Skeletal muscle satellite cell (primary cell): ENCODE data around the gene SLC26A8.
"Not testable (repeated sequence)": the region's sequence is repeated elsewhere in the genome, so short reads cannot be mapped to it uniquely, and the experiment has no call there.

ENCODE experiments used
- H3K27me3 ChIP-seq: 2 replicates; pipeline ENCODE4 v1.7.0; 2013; ENCODE audit warnings: low read length; ENCODE audit not compliant: control insufficient read depth, insufficient read depth
- H3K36me3 ChIP-seq: 2 replicates; pipeline ENCODE4 v1.7.0; 2013; ENCODE audit warnings: mild to moderate bottlenecking, control low read depth, low read length; ENCODE audit not compliant: insufficient read depth
- H3K4me1 ChIP-seq: 2 replicates; pipeline ENCODE4 v1.7.0; 2013; ENCODE audit warnings: low read length; ENCODE audit not compliant: control insufficient read depth, insufficient read depth
- H3K4me2 ChIP-seq: 2 replicates; pipeline ENCODE4 v1.7.0; 2013; ENCODE audit warnings: mild to moderate bottlenecking, low read length
- H3K4me3 ChIP-seq: 2 replicates; pipeline ENCODE4 v1.7.0; 2013; ENCODE audit warnings: low read length
- H3K9ac ChIP-seq: 2 replicates; pipeline ENCODE4 v1.7.0; 2013; ENCODE audit warnings: mild to moderate bottlenecking, low read depth, low read length, moderate library complexity
- H3K9me3 ChIP-seq: replicated peaks from 2 replicates; pipeline ENCODE4 v1.7.0; 2013; ENCODE audit warnings: mild to moderate bottlenecking, control low read depth, low read length

Gene SLC26A8

GRCh38 chr6:35936681-35937359 is 87.6 kb downstream of the SLC26A8 start:
- Histone ChIP-seq H3K4me2 (no peak overlapping the region), H3K9me3 (no peaks in the 10 kb centered on the region), H3K4me1 (no peaks in the 10 kb centered on the region), H3K27me3 (peaks cover 3% of the 10 kb centered on the region), H3K4me3 (no peak overlapping the region), H3K9ac (no peak overlapping the region), H3K36me3 (no peaks in the 10 kb centered on the region)

DNA sequence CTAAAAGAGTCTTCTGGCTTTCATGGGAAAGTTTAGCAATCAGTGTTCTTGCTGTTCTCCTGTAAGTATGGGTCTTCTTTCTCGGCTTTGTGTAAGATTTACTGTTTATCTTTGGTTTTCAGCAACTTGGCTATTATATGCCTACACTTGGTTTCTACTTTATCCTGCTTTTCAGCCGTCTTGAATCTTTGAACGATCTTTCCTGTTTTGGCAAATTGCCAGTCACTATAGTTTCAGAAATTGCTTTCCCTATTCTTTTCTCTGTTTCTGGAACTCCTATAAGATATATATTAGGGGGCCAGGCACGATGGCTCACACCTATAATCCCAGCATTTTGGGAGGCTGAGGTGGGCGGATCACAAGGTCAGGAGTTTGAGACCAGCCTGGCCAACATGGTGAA is 89.0 kb downstream of the SLC26A8 start:
- H3K4me2 ChIP-seq: no peak overlapping the region

DNA sequence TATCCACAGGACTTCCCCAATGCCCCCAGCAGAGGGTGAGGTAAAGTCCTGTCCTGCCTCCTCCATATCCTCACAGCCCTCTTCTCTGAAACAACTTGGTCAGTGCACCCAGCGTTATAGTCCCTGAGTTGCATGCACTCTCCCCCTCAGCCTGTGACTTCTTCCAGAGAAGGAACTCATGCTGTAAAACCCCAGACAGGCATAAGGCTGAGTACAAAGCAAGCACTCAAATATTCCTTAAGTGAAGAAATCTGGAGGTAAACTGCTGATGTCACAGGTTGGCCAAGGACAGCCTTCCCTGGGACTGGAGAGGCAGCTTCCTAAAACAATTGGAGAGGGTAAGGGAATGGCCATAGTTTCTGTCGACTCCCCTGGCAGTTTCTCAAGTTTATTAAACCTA is 90.6 kb downstream of the SLC26A8 start:
- Histone ChIP-seq H3K4me3 (no peak overlapping the region), H3K4me1 (no peaks in the 10 kb centered on the region), H3K36me3 (no peaks in the 10 kb centered on the region)

More for the DNA sequence above, 89.0 kb downstream of the SLC26A8 start:
- no peaks in the 10 kb centered on the region for H3K9me3 ChIP-seq
- H3K36me3 ChIP-seq: no peaks in the 10 kb centered on the region
- H3K27me3 ChIP-seq: peaks cover 3% of the 10 kb centered on the region
- no peak overlapping the region for H3K9ac ChIP-seq
- H3K4me1 ChIP-seq: no peaks in the 10 kb centered on the region
- no peak overlapping the region for H3K4me3 ChIP-seq

DNA sequence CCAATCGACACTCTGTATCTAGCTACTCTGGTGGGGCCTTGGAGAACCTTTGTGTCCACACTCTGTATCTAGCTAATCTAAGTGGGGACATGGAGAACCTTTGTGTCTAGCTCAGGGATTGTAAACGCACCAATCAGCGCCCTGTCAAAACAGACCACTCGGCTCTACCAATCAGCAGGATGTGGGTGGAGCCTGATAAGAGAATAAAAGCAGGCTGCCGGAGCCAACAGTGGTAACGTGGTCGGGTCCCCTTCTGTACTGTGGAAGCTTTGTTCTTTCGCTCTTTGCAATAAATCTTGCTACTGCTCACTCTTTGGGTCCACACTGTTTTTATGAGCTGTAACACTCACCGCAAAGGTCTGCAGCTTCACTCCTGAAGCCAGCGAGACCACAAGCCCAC is 92.6 kb downstream of the SLC26A8 start:
- H3K4me3 ChIP-seq, H3K36me3 ChIP-seq, H3K27me3 ChIP-seq, H3K9ac ChIP-seq, H3K9me3 ChIP-seq, H3K4me2 ChIP-seq, H3K4me1 ChIP-seq: not testable (repeated sequence)

More for the DNA sequence above, 90.6 kb downstream of the SLC26A8 start:
- Histone ChIP-seq H3K9me3 (no peaks in the 10 kb centered on the region), H3K9ac (no peak overlapping the region), H3K4me2 (no peak overlapping the region), H3K27me3 (peaks cover 3% of the 10 kb centered on the region)

DNA sequence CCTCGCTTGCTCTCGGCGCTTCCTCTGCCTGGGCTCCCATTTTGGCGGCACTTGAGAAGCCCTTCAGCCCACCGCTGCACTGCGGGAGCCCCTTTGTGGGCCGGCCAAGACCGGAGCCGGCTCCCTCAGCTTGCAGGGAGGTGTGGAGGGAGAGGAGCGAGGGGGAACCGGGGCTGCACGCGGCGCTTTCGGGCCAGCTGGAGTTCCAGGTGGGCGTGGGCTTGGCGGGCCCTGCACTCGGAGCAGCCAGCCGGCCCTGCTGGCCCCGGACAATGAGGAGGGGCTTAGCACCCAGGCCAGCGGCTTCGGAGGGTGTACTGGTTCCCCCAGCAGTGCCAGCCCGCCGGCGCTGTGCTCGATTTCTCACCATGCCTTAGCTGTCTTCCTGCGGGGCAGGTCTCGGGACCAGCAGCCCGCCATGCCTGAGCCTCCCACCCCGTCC is 93.3 kb downstream of the SLC26A8 start:
- H3K4me1 ChIP-seq: no peaks in the 10 kb centered on the region
- H3K4me2 ChIP-seq: no peak overlapping the region
- no peaks in the 10 kb centered on the region for H3K36me3 ChIP-seq
- H3K9ac ChIP-seq: no peak overlapping the region
- H3K27me3 ChIP-seq: peaks cover 3% of the 10 kb centered on the region
- no peak overlapping the region for H3K4me3 ChIP-seq
- H3K9me3 ChIP-seq: no peaks in the 10 kb centered on the region

DNA sequence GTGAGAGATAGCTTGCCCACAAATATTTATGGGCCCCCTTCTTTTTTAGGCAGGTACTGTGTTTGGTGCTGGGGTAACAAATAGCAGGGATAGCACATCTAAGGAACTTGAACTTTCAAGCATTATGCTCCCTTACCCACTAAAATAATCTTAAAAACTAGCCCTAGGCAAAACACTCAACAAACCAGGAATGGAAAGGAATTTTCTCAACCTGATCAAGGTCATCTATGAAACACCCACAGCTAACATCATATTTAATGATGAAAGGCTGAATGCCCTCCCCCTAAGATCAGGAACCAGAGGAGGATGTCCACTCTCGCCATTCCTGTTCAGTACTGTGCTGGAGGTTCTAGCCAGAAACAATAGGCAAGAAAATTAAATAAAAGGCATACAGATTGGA is 94.8 kb downstream of the SLC26A8 start:
- H3K36me3 ChIP-seq: no peaks in the 10 kb centered on the region
- H3K9me3 ChIP-seq: no peaks in the 10 kb centered on the region
- peaks cover 3% of the 10 kb centered on the region for H3K27me3 ChIP-seq
- no peak overlapping the region for H3K9ac ChIP-seq
- no peak overlapping the region for H3K4me2 ChIP-seq
- H3K4me1 ChIP-seq: no peaks in the 10 kb centered on the region
- no peak overlapping the region for H3K4me3 ChIP-seq

- no peaks in the 10 kb centered on the region for H3K36me3 ChIP-seq
- no peaks in the 10 kb centered on the region for H3K27me3 ChIP-seq
- no peak overlapping the region for H3K4me2 ChIP-seq
- H3K9ac ChIP-seq: no peak overlapping the region
- H3K9me3 ChIP-seq: no peaks in the 10 kb centered on the region
- H3K4me1 ChIP-seq: no peaks in the 10 kb centered on the region
- no peak overlapping the region for H3K4me3 ChIP-seq
These were observed 97.8 kb downstream of the SLC26A8 start for GRCh38 chr6:35926509-35927215.

GRCh38 chr6:35925961-35926360 is 98.5 kb downstream of the SLC26A8 start:
- Histone ChIP-seq H3K9me3 (no peaks in the 10 kb centered on the region), H3K4me1 (no peaks in the 10 kb centered on the region), H3K36me3 (no peaks in the 10 kb centered on the region), H3K4me2 (no peak overlapping the region), H3K27me3 (no peaks in the 10 kb centered on the region), H3K4me3 (no peak overlapping the region), H3K9ac (no peak overlapping the region)

- H3K4me3 ChIP-seq: no peak overlapping the region
- no peaks in the 10 kb centered on the region for H3K27me3 ChIP-seq
- no peak overlapping the region for H3K4me2 ChIP-seq
- no peaks in the 10 kb centered on the region for H3K36me3 ChIP-seq
- H3K4me1 ChIP-seq: no peaks in the 10 kb centered on the region
- H3K9me3 ChIP-seq: no peaks in the 10 kb centered on the region
- no peak overlapping the region for H3K9ac ChIP-seq
These were observed 100.3 kb downstream of the SLC26A8 start for GRCh38 chr6:35924146-35924545.

GRCh38 chr6:35922139-35922554 is 102.3 kb downstream of the SLC26A8 start:
- H3K27me3 ChIP-seq: no peaks in the 10 kb centered on the region
- no peak overlapping the region for H3K4me3 ChIP-seq
- peaks cover 12% of the 10 kb centered on the region for H3K4me1 ChIP-seq
- H3K36me3 ChIP-seq: no peaks in the 10 kb centered on the region
- no peak overlapping the region for H3K9ac ChIP-seq
- H3K4me2 ChIP-seq: no peak overlapping the region
- H3K9me3 ChIP-seq: no peaks in the 10 kb centered on the region

- Histone ChIP-seq H3K9me3 (no peaks in the 10 kb centered on the region), H3K4me1 (peaks cover 12% of the 10 kb centered on the region), H3K27me3 (no peaks in the 10 kb centered on the region), H3K4me2 (peak within 1 kb of the TSS; percentile 85), H3K36me3 (no peaks in the 10 kb centered on the region), H3K9ac (peak within 1 kb of the TSS; percentile 84), H3K4me3 (peak within 1 kb of the TSS; percentile 86)
These were observed 103.4 kb downstream of the SLC26A8 start, which contains the start of gene SRPK1 for GRCh38 chr6:35920793-35921732. TSS of gene SRPK1 (minus strand) at chr6:35921098. CDS start at chr6:35921056, 42 bp downstream.
